GM10266 (cell line): ENCODE measurements around the gene SMPX.

Experiments
- DNase-seq: peaks from one replicate; pipeline ENCODE4 v3.0.0; 2012; ENCODE audit errors: extremely low spot score
- TF ChIP-seq, protein P1 (sequence below): IDR thresholded peaks from 2 replicates; pipeline ENCODE4 v1.5.1; 2012; ENCODE audit warnings: mild to moderate bottlenecking, low read depth; ENCODE audit not compliant: control insufficient read depth, insufficient read depth; ENCODE audit errors: missing control alignments

Gene SMPX

DNA sequence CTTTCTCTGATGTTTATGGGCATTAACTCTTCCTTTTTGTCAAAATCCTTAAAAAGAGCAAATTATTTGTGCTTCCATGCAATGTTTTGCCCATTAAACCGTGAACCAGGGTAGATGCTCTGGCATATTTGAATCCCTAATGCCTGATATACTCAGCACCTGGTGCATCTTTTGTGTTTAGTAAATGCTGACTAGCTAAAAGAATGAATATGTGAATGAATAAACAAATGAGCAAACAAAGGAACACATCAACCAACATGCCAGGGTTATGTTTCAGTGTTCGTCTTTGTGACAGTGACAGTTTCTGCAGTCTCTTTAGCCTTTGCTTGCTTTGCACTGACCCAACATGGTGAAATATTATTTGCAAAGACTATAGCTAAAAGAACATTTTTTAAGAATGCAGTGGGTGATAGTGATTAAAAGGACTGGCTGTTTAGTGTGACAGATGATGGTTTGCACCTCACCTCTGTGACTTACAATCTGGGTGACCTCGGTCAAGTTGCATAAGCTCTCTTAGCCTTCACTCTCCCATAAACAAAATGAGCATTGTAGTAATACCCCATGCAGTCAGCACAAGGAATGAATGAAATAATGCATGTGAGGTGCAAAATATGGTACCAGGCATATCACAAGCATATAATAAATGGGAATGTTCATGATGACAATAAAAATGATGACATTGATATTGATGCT lies 29.5 kb downstream of the SMPX start:
- no peak for DNase-seq
- TF ChIP-seq, protein P1, sequence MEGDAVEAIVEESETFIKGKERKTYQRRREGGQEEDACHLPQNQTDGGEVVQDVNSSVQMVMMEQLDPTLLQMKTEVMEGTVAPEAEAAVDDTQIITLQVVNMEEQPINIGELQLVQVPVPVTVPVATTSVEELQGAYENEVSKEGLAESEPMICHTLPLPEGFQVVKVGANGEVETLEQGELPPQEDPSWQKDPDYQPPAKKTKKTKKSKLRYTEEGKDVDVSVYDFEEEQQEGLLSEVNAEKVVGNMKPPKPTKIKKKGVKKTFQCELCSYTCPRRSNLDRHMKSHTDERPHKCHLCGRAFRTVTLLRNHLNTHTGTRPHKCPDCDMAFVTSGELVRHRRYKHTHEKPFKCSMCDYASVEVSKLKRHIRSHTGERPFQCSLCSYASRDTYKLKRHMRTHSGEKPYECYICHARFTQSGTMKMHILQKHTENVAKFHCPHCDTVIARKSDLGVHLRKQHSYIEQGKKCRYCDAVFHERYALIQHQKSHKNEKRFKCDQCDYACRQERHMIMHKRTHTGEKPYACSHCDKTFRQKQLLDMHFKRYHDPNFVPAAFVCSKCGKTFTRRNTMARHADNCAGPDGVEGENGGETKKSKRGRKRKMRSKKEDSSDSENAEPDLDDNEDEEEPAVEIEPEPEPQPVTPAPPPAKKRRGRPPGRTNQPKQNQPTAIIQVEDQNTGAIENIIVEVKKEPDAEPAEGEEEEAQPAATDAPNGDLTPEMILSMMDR = no peak

DNA sequence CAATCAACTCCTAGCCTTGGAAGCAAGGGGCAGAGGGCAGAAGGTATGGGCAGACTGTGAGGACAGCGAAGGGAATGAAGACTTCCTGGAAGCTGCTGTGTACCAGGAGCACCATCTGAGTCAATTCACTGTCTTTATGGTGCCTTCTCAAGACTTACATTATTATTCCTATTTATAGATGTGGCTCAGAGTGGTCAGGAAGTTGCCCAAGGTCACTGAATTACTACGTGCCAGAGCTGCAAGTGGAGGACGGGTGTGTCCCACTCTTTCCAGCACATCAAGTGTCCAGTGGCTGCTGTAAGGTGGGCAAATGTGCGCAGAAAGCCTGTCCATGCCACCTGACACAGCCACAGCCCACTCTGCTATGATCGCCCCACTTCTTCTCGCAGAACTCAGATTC lies 32.0 kb downstream of the SMPX start:
- DNase-seq = no peak
- TF ChIP-seq, protein P1 = no peak

DNA sequence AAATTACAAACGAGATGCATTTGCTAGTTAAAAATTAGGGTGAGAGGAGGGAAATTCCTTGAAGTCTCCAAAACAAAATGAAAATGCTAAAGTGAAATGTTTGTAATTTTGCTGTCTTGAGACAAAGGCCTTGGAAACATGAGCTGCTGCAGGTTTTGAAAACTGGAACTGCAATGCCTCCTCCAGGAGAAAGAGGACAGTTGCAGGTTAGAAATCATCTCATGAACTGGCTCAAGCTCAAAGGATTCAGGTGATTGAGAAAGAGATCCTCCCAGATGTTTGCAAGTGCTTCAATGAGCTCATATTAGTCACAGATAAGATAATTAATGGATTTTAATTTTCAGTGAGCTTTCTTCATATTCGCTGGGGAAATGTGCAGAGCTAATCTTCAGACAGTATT lies 32.4 kb downstream of the SMPX start:
- TF ChIP-seq, protein P1 = no peak
- DNase-seq = no peak

DNA sequence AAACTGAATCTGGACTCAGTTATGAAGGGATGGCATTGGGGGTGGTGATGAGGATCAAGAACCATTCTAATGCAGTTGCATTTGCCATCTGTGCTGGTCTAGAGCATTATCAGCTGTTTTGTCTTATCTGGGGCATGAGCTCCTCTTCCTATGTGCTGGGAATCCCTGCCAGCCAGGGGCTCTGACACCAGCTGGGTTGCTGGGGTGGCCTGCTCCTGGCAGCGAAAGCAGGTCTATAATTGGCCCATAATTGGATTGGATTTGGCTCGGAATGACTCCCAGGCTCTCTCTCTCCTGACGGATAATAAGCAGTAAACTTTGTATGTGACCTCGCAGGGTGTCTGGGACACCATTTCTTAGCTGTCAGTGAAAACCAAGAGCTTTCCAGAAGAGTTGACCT lies 34.1 kb downstream of the SMPX start:
- TF ChIP-seq, protein P1 = no peak
- DNase-seq = no peak

DNA sequence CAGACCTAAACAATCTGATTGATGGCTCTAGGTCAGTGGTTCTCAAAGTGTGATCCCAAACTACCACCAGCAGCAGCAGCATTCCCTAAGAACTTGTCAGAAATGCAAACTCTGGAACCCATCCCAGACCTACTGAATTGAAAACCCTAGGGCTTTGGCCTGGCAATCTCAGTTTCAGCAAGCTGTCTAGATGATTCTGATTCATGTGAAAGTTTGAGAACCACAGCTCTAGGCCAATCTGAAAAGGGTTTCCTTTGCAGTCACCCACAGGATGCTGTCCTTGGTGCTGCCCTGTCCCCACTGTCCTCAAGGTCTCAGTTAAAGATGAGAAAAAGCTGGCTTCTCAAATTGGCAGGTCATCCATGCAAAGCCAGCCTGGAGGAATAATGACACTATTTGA lies 34.8 kb downstream of the SMPX start:
- TF ChIP-seq, protein P1 = no peak
- DNase-seq = no peak

DNA sequence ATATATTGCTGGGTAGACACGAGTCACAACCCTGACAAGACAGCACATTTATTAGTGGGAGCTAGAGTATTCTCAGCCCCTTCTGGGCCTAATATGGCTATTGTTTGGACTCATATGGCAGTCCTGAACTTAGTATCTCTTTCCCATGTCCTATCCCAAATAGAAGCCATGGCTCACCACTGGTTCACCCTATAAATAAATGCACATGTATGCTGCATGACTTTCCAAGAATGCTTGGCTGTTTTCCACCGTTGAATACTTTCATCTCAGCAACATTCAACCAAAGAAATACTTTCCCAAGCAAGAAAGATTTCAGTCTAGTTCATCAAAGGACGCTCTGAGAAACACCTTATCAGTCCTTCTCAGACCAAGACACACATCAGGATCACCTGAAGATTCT lies 36.7 kb downstream of the SMPX start:
- TF ChIP-seq, protein P1 = no peak
- no peak for DNase-seq

DNA sequence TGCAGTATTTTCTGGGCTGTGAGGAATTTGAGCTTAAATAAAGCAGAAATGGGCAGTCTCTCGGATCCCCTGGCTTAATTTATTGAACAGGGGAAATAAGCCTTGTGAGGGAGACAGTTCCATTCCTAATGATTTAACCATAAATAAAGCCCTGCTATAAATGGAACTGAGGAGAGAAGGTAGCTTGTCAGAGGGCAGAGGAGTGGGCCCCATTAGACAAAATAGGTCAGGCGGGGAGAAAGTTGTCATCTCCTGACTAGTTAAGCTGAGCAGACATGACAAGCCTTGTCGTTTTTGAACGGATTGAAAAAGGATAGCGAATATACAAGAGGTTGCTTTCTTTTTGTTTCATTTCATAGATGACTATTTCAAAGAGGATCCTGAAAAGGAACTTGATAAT lies 39.3 kb downstream of the SMPX start:
- TF ChIP-seq, protein P1 = no peak
- DNase-seq = no peak
